Ectodermal cell (in vitro differentiated cells): ENCODE results near the gene RAVER2.
"Not testable (repeated sequence)": the region's sequence is repeated elsewhere in the genome, so short reads cannot be mapped to it uniquely, and the experiment has no call there.

Experiments used
- H3K27ac ChIP-seq: 2 replicates; pipeline ENCODE4 v1.7.0; 2013; ENCODE audit warnings: mild to moderate bottlenecking, low read depth, low read length; ENCODE audit not compliant: insufficient read depth, poor library complexity, severe bottlenecking
- H3K27me3 ChIP-seq: 2 replicates; pipeline ENCODE4 v1.7.0; 2013; ENCODE audit warnings: mild to moderate bottlenecking, low read length; ENCODE audit not compliant: insufficient read depth, control insufficient read depth, poor library complexity, severe bottlenecking
- H3K36me3 ChIP-seq: one replicate; pipeline ENCODE4 v1.7.0; 2013; ENCODE audit warnings: low read length; ENCODE audit not compliant: control insufficient read depth, insufficient read depth
- H3K4me1 ChIP-seq: one replicate; pipeline ENCODE4 v1.7.0; 2013; ENCODE audit warnings: low read length; ENCODE audit not compliant: control insufficient read depth, insufficient read depth
- H3K4me3 ChIP-seq: 2 replicates; pipeline ENCODE4 v1.7.0; 2013; ENCODE audit warnings: low read depth, low read length, control low read depth; ENCODE audit not compliant: insufficient read depth
- H3K9me3 ChIP-seq: 2 replicates; pipeline ENCODE4 v1.7.0; 2013; ENCODE audit warnings: mild to moderate bottlenecking, low read length, moderate library complexity; ENCODE audit not compliant: control insufficient read depth
- WGBS, 2 experiments: methylation state at CpG; one replicate each; pipeline ENCODE4 v1.1.7; 2013; ENCODE audit warnings: missing lambda C conversion rate in 2 of 2; 5-methylcytosine and 5-hydroxymethylcytosine counted together

The RAVER2 gene

DNA sequence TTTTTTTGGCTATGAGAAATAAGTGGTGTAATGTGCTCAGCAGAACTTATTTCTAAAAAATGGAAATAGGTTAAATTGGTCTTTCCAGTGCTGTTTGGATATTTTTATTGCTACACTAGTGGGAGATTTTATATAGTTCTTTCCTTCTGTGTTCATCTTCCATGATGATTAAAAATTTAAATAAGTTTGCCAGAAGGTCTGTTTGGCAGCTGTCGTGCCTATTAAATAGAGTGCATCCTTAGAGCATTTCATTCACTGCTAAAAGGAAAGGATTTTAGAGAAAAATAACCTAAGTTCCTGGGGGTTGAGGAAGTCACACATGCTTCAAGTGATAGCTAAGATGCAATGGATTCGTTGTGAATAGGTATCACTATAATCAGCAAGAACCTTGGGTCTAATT, 29.7 kb upstream of the RAVER2 start:
- H3K9me3 ChIP-seq: no peaks in the 10 kb centered on the region
- 92% methylated on average over 2 of the region's 2 CpGs for WGBS, 2 experiments
- H3K4me1 ChIP-seq: no peaks in the 10 kb centered on the region
- no peak overlapping the region for H3K4me3 ChIP-seq
- H3K27ac ChIP-seq: no peak overlapping the region
- H3K27me3 ChIP-seq: no peaks in the 10 kb centered on the region
- no peaks in the 10 kb centered on the region for H3K36me3 ChIP-seq

- Histone ChIP-seq H3K4me3 (no peak overlapping the region), H3K9me3 (no peaks in the 10 kb centered on the region), H3K27ac (no peak overlapping the region), H3K27me3 (no peaks in the 10 kb centered on the region), H3K36me3 (no peaks in the 10 kb centered on the region), H3K4me1 (no peaks in the 10 kb centered on the region)
- 85 to 91% methylated on average over 2 of the region's 2 CpGs for WGBS, 2 experiments
Measured at GRCh38 chr1:64721135-64721534, 23.7 kb upstream of the RAVER2 start.

- no peaks in the 10 kb centered on the region for H3K36me3 ChIP-seq
- H3K27me3 ChIP-seq: no peaks in the 10 kb centered on the region
- WGBS, 2 experiments: 93% methylated on average over 2 of the region's 2 CpGs
- no peak overlapping the region for H3K27ac ChIP-seq
- no peaks in the 10 kb centered on the region for H3K9me3 ChIP-seq
- H3K4me3 ChIP-seq: no peak overlapping the region
- H3K4me1 ChIP-seq: no peaks in the 10 kb centered on the region
Measured at GRCh38 chr1:64721576-64722145, 23.2 kb upstream of the RAVER2 start.

DNA sequence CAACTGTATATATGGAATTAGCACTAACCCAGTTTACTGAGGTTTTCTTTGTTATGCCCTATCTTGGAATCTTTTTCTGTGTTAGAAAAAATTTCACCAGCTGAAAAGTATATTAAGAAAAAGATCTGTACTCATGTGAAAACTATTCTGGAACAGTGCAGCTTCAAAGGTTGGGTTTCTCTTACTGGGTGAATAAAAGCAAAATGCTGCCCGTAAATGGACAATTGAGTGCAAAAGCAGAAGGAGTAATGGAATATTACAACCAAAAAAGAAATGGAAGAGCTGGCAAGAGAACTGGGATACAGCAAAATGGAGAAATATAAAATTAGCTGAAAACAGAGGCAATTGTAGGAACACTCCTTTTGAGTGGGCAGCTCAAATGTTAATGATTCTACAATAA, 17.0 kb upstream of the RAVER2 start:
- Histone ChIP-seq H3K36me3 (no peaks in the 10 kb centered on the region), H3K4me3 (no peak overlapping the region), H3K27ac (no peak overlapping the region), H3K27me3 (no peaks in the 10 kb centered on the region), H3K9me3 (no peaks in the 10 kb centered on the region), H3K4me1 (no peaks in the 10 kb centered on the region)
- 94 to 95% methylated on average over 1 of the region's 1 CpG for WGBS, 2 experiments

DNA sequence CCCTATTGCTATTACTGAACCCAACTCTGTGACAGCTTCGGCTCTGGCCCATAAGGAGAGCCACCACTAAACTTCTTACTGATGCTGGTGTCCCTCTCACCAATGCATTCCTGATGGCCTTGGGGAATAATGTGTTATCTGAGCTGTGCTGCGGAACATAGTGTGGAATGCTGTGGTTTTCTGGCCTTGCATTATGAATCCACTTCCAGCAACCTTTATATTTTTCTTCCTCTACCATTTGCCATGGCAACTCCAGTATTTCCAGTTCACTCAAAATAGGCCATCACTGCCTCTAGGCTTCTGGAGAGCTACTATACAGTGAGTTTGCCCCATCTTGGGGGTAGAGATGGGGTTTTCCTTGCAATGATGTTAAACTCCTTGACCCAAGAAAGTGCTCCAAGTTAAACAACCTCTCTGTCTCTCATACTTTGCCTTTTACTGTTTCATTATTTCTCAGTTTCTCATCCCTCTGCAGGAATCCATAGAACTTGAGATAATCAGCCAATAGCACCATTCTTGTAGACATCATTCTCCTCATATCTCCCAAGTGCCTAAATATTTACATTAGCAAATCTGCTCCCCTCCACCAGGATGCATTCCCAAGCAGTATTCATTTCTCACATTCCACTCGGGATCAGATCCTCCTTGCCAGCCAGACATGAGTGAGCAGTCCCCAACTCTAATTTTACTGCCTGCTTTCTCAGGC, 11.1 kb upstream of the RAVER2 start:
- no peak overlapping the region for H3K4me3 ChIP-seq
- H3K27ac ChIP-seq: no peak overlapping the region
- no peaks in the 10 kb centered on the region for H3K27me3 ChIP-seq
- no peaks in the 10 kb centered on the region for H3K9me3 ChIP-seq
- no peaks in the 10 kb centered on the region for H3K4me1 ChIP-seq
- WGBS, 2 experiments: 92% methylated on average over 3 of the region's 3 CpGs
- no peaks in the 10 kb centered on the region for H3K36me3 ChIP-seq

GRCh38 chr1:64734287-64734652, 10.6 kb upstream of the RAVER2 start:
- H3K27me3 ChIP-seq: no peaks in the 10 kb centered on the region
- no peak overlapping the region for H3K27ac ChIP-seq
- H3K4me1 ChIP-seq: no peaks in the 10 kb centered on the region
- no peaks in the 10 kb centered on the region for H3K9me3 ChIP-seq
- no peaks in the 10 kb centered on the region for H3K36me3 ChIP-seq
- 54 to 58% methylated on average over 3 of the region's 3 CpGs for WGBS, 2 experiments
- no peak overlapping the region for H3K4me3 ChIP-seq

GRCh38 chr1:64740687-64741086, 4.2 kb upstream of the RAVER2 start:
- not testable (repeated sequence) for H3K4me3 ChIP-seq, H3K9me3 ChIP-seq, H3K4me1 ChIP-seq, H3K27me3 ChIP-seq, H3K27ac ChIP-seq, H3K36me3 ChIP-seq
- WGBS, 2 experiments: 89 to 100% methylated on average over 1 of the region's 1 CpG

DNA sequence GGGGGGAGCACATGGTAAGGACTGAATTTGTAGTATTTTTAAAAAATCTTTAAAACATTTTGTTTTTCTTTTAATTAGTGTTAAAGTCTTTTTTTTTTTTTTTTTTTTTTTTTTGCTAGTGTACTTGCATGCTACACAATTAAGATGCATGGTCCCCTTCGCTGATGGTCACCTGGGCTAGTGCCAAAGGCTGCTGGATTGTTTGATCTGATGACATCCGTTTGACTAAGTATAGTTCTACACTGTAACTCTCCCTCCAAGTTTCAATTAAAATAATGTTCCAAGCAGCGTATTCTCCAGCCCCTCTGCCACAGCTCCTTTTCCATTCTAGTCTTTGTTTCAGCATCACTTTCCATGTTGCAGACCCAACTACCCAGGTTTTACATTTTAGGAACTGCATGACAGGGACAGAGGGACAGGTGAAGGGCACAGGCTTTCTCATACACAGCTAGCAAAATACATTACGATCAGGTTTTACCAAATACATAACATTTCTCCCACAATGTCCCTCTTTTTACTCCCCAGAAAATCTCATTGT, 852 bp upstream of the RAVER2 start:
- Histone ChIP-seq H3K27ac (no peak overlapping the region), H3K4me3 (peak overlapping the region; percentile 81), H3K36me3 (no peaks in the 10 kb centered on the region), H3K4me1 (peaks cover 5% of the 10 kb centered on the region), H3K9me3 (no peaks in the 10 kb centered on the region), H3K27me3 (peaks cover 3% of the 10 kb centered on the region)
- WGBS, 2 experiments: 40 to 42% methylated on average over 4 of the region's 4 CpGs

DNA sequence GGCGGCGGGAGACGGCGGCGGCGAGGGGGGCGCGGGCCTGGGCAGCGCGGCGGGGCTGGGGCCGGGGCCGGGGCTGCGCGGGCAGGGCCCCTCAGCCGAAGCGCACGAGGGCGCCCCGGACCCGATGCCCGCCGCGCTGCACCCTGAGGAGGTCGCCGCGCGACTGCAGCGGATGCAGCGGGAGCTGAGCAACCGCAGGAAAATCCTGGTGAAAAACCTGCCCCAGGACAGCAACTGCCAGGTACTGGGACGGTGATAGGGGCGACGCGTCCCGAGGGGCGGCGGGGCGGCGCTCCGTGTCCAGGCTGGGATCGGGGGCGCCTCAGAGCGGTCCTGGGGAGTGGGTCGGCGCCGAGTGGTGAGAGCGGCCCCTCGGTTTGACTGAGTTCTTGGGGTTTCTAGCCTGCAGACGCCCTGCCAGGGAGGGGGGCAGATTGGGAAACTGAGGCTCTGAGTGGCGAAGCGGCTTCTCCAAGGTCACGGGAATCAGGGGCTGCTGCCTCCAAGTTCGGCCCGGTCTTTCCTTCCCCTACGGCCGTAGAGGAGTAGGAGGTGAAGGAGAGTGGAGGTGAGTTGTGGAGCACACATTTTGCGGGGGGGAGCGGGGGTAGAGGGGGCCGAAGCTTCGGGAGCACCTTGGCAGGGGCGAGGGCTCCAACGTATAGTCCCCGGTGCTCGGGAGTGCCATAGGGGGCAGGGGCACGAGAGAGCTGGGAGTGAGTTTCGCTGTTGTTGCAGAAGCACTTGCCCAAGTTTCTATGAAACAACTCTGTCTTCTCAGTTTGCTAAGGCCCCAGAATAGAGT, 508 bp downstream of the RAVER2 start:
- H3K27ac ChIP-seq: no peak overlapping the region
- peaks cover 5% of the 10 kb centered on the region for H3K4me1 ChIP-seq
- peaks cover 3% of the 10 kb centered on the region for H3K27me3 ChIP-seq
- no peaks in the 10 kb centered on the region for H3K36me3 ChIP-seq
- H3K9me3 ChIP-seq: no peaks in the 10 kb centered on the region
- H3K4me3 ChIP-seq: peak overlapping the region; percentile 81
- WGBS, 2 experiments: 0% methylated on average over 67 of the region's 67 CpGs
